Measurements from ENCODE around the gene HSPA1L.

HSPA1L gene

DNA sequence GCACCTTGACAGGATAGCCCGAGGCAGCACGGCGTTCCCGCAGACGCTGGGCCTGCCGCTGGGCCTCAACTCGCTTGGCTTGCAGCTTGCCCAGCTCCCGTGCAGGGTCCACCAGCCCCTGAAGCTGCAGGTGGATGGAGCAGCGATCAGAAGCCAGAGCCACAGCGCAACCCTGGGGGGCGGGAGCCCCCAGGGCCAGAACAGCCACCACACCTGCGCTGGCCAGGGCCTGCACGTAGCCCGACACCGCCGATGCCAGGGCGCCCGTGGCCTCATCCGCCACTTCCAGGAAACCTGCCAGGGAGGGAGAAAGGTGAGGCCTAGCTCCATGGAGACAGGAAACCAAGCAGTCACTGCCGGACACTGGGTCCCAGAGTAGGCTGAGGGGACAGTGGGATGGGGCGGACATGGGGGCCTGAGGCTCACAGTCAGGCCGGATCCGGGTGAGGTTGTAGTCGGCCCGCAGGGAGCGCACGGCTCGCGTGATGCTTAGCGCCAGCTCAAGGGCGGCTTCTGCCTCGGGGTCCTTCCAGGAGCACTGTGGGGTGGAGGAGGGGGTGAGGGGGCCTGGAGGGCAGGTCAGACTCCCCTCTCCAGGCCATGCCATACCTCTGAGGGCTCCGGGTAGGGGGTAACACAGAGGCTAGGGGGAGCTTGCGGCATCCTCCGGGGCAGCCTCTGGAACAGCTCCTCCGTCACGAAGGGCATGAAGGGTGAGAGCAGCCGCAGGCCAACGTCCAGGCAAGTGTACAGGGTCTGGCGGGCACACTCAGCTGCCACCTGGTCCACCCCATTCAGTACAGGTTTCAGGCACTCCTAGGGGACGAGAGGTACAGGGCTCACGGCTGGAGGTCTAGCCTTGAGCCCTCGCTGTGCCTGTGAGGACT, 35.8 kb downstream of the HSPA1L start:
- TF ChIP-seq, protein P1, sequence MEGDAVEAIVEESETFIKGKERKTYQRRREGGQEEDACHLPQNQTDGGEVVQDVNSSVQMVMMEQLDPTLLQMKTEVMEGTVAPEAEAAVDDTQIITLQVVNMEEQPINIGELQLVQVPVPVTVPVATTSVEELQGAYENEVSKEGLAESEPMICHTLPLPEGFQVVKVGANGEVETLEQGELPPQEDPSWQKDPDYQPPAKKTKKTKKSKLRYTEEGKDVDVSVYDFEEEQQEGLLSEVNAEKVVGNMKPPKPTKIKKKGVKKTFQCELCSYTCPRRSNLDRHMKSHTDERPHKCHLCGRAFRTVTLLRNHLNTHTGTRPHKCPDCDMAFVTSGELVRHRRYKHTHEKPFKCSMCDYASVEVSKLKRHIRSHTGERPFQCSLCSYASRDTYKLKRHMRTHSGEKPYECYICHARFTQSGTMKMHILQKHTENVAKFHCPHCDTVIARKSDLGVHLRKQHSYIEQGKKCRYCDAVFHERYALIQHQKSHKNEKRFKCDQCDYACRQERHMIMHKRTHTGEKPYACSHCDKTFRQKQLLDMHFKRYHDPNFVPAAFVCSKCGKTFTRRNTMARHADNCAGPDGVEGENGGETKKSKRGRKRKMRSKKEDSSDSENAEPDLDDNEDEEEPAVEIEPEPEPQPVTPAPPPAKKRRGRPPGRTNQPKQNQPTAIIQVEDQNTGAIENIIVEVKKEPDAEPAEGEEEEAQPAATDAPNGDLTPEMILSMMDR (IDR thresholded peaks at IDR 0.05), result no peak

DNA sequence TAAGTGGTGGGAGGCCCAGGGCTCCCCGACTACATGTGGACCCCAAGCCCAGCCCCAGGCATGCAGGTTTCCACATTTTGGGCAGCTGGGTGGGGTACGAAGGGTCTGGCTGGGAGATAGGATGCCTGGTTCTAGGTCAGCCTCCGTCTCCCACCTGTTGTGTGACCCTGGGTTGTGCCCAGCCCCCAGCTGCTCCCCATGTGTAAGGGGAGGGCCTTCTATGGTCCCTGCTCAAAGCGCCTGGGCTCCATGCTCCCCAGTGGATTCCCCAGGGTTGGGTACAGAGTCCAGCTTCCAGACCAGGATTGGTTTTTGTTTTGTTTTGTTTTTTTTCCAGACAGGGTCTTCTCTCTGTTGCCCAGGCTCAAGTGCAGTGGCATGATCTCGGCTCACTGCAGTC, 36.9 kb downstream of the HSPA1L start:
- TF ChIP-seq, protein P1 (IDR thresholded peaks at IDR 0.05), result no peak

DNA sequence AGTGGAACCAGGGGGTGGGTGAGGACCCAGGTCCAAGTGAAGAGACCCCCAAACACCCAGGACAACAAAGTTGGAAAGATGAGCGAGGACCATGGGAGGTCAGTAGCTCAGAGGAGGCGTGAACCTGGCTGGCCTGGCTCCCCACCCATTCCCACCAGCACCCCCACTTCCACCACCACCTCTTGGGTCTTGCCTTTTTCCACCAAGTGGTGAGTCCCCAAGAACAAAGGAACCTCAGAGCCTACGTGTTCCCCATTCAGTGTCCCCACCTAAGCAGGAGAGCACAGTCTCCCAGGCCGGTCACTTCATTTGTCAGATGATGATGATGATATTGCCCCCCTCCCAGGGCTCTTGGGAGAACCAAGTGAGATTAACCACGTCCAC, 37.4 kb downstream of the HSPA1L start:
- TF ChIP-seq, protein P1 (IDR thresholded peaks at IDR 0.05), result no peak

DNA sequence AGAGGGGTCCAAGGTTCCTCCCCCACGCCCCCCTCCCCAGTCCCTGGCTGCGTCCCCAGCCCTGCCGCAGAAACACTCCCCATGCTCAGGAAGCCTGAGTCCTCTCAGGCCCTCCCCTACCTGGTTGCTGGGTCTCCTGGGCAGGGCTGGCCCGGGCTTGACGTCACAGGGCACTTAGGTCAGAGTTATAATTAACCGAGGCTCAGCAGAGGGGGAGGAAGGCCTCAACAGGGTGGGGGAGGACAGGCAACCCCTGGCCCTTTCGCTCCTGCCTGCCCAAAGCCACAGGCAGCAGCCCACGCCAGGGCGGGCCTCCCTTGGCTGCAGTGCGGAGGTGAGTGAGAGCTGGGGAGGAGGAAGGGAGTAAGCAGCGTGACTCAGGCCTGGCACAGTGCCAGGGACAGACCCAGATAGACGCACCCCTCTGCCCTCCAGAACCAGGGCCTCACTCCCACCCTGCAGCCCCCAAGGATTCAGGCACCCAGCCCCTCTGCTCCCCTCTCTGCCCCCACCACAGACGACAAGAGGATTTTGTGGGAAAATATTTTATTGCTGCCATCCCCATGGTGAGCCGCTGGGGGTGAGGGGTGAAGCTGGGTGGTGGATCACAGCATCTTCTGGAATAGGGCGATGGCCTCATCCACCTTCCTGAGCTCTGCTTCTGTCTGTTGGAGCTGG, 38.0 kb downstream of the HSPA1L start, which contains the start of gene VWA7:
TSS of gene VWA7 (minus strand) at position 340 of the 678 bp plus-strand sequence. CDS start 549 bp downstream, outside the sequence.
- TF ChIP-seq, protein P1 (IDR thresholded peaks at IDR 0.05), result no peak

DNA sequence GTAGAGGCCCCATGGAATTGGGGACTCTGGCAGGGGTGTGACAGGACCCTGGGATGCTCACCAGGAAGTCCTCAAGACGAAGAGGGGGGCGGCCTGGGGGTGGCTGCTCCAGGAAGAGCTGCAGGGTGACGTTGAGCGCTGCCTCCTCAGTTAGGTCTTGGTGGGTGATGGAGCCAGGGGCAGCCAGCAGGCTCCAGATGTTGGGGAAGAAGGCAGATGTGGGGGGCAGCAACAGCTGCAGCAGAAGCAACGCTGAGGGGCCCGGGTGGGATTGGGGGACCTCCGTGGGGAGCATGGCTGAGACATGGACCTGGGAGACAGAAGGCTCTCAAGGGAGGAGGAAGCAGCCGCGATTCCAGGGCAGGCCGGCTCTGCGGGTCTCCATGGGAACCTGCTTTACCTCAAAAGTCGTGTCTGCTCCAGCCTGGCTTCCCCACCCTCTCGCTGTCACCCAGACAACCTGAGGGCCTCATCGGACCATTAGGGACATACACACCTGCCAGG, 38.5 kb downstream of the HSPA1L start:
- TF ChIP-seq, protein P1 (IDR thresholded peaks at IDR 0.05), result no peak

DNA sequence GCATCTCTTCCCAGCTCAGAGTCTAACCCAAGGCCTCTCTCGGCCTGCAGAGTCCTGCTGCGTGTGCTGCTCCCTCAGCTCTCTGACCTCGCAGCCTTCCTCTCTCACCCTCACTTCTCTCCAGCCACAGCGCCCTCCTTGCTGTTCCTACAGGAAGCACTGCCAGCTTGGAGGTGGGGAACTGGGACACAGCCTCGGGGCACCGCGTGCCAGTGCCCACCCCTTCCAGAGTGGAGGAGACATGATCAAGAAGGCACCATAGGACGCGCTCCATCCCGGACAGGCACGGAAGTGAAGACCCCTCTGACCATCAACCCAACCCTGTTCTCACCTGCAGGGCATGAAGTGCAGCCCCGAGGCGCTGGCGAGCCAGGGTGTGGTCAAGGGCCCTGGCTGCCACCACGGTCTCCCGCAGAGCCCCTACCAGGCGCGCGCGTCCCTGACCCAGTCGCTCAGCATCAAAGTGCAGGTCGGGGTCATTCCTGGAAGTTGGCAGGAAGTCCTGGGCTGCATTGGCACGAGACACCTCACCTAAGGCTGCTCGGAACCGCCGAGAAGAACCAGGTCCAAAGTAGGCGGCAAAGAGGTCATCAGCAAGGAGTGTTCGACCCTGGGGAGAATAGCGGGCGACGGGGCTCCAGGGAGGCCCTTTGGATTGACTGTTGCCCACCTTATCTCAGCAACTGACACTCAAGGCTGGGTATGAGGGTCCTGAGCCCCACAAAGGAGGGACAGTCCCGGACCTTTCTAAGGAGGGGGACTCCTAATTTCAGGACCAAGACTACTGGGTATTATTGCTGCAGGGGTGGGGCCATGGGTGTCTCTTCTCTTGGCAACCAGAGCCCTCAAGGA, 39.2 kb downstream of the HSPA1L start:
- TF ChIP-seq, protein P1 (IDR thresholded peaks at IDR 0.05), result no peak

DNA sequence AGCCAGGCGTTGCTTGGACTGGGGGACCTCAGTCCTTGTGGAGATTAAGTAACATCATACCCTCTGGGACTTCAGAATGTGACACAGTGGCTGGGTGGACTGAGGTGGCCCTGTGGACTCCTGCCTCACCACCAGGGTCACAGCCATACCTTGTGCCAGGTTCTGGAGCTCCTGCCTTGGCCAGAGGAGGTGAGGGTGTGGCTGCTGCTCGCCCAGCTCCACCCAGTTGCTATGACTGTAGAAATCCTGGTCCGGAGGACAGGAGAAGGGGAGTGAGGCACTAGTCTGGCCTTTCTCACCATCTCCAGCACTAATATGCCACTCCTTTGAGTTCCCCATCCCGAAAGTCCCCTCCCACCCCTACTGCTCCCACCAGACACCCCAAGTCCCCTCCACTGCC, 39.9 kb downstream of the HSPA1L start:
- TF ChIP-seq, protein P1 (IDR thresholded peaks at IDR 0.05), result no peak
